Fibroblast of mammary gland (primary cell): ENCODE data around the gene CFAP52.
"Not testable (repeated sequence)": the region's sequence is repeated elsewhere in the genome, so short reads cannot be mapped to it uniquely, and the experiment has no call there.

ENCODE experiments used
- DNase-seq: peaks from one replicate; pipeline ENCODE4 v3.0.0-alpha.2; 2010; ENCODE audit warnings: low read depth
- H3K4me3 ChIP-seq: 2 replicates; pipeline ENCODE4 v1.5.1; 2011; ENCODE audit warnings: low read depth, mild to moderate bottlenecking, low read length, moderate library complexity; ENCODE audit not compliant: control insufficient read depth
- CTCF ChIP-seq: conservative IDR thresholded peaks from 2 replicates; pipeline ENCODE4 v1.5.1; 2011; ENCODE audit warnings: low read depth, low read length, inconsistent platforms; ENCODE audit not compliant: control insufficient read depth, insufficient read depth

CFAP52 gene

DNA sequence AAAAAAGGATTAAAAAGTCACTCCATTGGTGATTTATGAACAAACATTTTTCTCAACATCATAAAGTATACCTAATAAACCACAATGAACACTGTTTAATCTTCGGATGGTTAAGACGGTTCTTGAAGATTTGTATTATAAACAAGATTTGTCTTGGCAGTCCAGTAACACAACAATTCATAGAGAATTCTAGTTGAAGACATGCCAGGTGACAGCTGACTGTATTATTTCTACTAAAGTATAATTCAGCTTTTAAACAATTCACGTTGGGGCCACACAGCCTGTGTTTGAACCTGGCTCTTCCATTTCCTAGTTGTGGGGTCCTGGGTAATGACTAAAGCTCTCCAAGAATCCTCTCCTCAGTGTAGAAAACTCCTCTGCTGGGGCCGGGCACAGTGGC, 22.8 kb upstream of the CFAP52 start:
- H3K4me3 ChIP-seq = no peak overlapping the region
- no peak for TF ChIP-seq CTCF
- DNase-seq = no peak

DNA sequence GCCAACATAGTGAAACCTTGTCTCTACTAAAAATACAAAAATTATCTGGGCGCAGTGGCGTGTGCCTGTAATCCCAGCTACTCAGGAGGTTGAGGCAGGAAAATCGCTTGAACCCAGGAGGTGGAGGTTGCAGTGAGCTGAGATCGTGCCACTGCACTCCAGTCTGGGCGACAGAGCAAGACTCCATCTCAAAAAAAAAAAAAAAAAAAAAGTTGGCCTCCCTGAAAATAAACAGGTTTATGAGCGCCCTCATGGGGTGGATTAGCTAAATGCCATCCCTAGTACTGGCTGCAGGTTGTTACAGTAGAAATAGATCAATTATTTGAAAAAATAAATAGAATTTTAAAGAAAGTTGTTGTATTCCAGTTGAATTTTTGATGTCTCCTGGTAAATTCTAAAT, 21.7 kb upstream of the CFAP52 start:
- not testable (repeated sequence) for H3K4me3 ChIP-seq
- peak; percentile 51 for TF ChIP-seq CTCF
- peak; percentile 56 for DNase-seq

DNA sequence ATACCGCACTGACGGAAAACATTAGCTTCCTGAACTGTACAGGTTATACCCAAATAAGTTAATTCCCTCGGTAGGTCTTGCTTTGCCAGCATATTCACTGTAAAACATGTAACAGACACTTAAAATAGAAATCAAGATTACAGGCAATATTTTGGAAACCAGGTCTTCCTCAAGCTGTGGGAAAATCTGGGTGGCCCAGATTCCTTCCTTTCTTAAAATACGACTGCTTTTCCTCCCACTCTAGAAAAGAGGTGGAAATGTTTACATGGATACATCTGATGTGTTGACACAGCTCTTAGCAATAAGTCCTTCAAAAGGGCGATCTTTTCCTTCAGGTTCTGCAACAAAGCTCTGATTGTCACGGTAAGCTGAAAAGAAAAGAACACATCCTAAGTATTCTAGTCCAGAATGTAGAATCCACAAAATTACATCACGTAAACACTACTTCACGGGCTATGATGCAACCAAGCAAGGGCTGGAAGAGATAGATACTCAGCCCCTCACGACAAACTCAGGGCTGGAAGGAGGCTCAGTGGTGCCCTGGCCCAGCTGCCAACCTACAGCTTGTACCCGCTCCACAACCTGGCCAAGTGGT, 19.2 kb upstream of the CFAP52 start:
- no peak for DNase-seq
- TF ChIP-seq CTCF = no peak
- H3K4me3 ChIP-seq = no peak overlapping the region

GRCh38 chr17:9557857-9558256, 18.6 kb upstream of the CFAP52 start:
- DNase-seq = peak; percentile 45
- H3K4me3 ChIP-seq = no peak overlapping the region
- no peak for TF ChIP-seq CTCF

DNA sequence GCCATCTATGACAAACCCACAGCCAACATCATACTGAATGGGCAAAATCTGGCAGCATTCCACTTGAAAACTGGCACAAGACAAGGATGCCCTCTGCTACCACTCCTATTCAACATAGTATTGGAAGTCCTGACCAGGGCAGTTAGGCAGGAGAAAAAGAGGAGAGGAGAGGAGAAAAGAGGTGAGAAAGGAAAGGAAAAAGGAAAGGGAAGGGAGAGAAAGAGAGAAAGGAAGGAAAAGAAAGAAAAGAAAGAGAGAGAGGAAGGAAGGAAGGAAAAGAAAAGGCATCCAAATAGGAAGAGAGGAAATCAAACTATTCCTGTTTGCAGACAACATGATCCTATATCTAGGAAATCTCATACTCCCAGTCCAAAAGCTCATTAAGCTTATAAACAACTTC, 12.3 kb upstream of the CFAP52 start:
- no peak for DNase-seq
- no peak for TF ChIP-seq CTCF
- no peak overlapping the region for H3K4me3 ChIP-seq

- H3K4me3 ChIP-seq = no peak overlapping the region
- DNase-seq = no peak
- no peak for TF ChIP-seq CTCF
Measured at GRCh38 chr17:9566067-9566466, 10.4 kb upstream of the CFAP52 start.

DNA sequence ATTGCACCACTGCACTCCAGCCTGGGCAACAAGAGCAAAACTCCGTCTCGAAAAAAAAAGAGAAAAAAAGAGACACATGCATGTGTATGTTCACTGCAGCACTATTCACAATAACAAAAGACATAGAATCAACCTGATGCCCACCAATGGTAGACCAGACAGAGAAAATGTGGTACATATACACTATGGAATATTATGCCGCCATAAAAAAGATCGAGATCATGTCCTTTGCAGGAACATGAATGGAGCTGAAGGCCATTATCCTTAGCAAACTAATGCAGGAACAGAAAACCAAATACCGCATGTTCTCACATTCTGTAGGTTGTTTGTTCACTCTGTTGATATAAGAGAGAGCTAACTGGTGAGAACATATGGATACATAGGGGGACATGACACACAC, 9.7 kb upstream of the CFAP52 start:
- not testable (repeated sequence) for DNase-seq

More for the DNA sequence above, 9.7 kb upstream of the CFAP52 start:
- H3K4me3 ChIP-seq = not testable (repeated sequence)
